HL-60/S4 treated with retinoic acid at 250 ng/mL for 4 days and 3 days (cell line): ENCODE data around the gene ADAMTS2.

Source experiments
- in situ Hi-C: fragments of 300-500 bp; cut with MboI; formaldehyde crosslinking; loops from 2 replicates; pipeline ENCODE4 v1.7.0; 2022; ENCODE audit warnings: low sequenced_read_pairs

The ADAMTS2 gene

GRCh38 chr5:179134511-179134910 is 210.8 kb downstream of the ADAMTS2 start:
- in situ Hi-C loops, result no loop called here

- in situ Hi-C loops, result no loop called here
Observed at GRCh38 chr5:179132586-179133355, 212.5 kb downstream of the ADAMTS2 start.

- in situ Hi-C loops, result no loop called here
Observed at GRCh38 chr5:179131886-179132585, 213.2 kb downstream of the ADAMTS2 start.

GRCh38 chr5:179131321-179131835 is 213.9 kb downstream of the ADAMTS2 start:
- in situ Hi-C loops, result no loop called here

- in situ Hi-C loops, result no loop called here
Observed at GRCh38 chr5:179130101-179130681, 215.1 kb downstream of the ADAMTS2 start.

- in situ Hi-C loops, result no loop called here
Observed at GRCh38 chr5:179129607-179130071, 215.6 kb downstream of the ADAMTS2 start.

GRCh38 chr5:179128976-179129375 is 216.3 kb downstream of the ADAMTS2 start:
- in situ Hi-C loops, result no loop called here

GRCh38 chr5:179128041-179128365 is 217.3 kb downstream of the ADAMTS2 start:
- in situ Hi-C loops, result no loop called here

GRCh38 chr5:179127136-179128040 is 217.9 kb downstream of the ADAMTS2 start:
- in situ Hi-C loops, result no loop called here

GRCh38 chr5:179126506-179126991 is 218.7 kb downstream of the ADAMTS2 start:
- in situ Hi-C loops, result no loop called here

- in situ Hi-C loops, result no loop called here
Observed at GRCh38 chr5:179125789-179126505, 219.3 kb downstream of the ADAMTS2 start.

- in situ Hi-C loops, result no loop called here
Observed at GRCh38 chr5:179124853-179125788, 220.1 kb downstream of the ADAMTS2 start.

GRCh38 chr5:179124273-179124852 is 220.9 kb downstream of the ADAMTS2 start:
- in situ Hi-C loops, result no loop called here

- in situ Hi-C loops, result no loop called here
Observed at GRCh38 chr5:179123491-179124272, 221.6 kb downstream of the ADAMTS2 start.

- in situ Hi-C loops, result no loop called here
Observed at GRCh38 chr5:179123109-179123426, 222.2 kb downstream of the ADAMTS2 start.

GRCh38 chr5:179122411-179123108 is 222.7 kb downstream of the ADAMTS2 start:
- in situ Hi-C loops, result no loop called here

GRCh38 chr5:179121667-179122111 is 223.6 kb downstream of the ADAMTS2 start:
- in situ Hi-C loops, result no loop called here
